ENCODE results near the gene GOPC. TPM values are rescaled to one million over a fixed set of nuclear protein-coding genes. Genes with fewer than 3 reads are reported as not detected.

The GOPC gene
- total RNA-seq, 2 experiments from 2014 or later, result 20.1 to 29.1 TPM

- H3K27ac ChIP-seq (ENCODE audit: low read depth, low read length, poor library complexity, severe bottlenecking), result no peak overlapping the region
- TF ChIP-seq, protein P1, sequence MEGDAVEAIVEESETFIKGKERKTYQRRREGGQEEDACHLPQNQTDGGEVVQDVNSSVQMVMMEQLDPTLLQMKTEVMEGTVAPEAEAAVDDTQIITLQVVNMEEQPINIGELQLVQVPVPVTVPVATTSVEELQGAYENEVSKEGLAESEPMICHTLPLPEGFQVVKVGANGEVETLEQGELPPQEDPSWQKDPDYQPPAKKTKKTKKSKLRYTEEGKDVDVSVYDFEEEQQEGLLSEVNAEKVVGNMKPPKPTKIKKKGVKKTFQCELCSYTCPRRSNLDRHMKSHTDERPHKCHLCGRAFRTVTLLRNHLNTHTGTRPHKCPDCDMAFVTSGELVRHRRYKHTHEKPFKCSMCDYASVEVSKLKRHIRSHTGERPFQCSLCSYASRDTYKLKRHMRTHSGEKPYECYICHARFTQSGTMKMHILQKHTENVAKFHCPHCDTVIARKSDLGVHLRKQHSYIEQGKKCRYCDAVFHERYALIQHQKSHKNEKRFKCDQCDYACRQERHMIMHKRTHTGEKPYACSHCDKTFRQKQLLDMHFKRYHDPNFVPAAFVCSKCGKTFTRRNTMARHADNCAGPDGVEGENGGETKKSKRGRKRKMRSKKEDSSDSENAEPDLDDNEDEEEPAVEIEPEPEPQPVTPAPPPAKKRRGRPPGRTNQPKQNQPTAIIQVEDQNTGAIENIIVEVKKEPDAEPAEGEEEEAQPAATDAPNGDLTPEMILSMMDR (conservative IDR thresholded peaks at IDR 0.05; ENCODE audit: low read length), result no peak
- TF ChIP-seq EZH2phosphoT487 (IDR thresholded peaks at IDR 0.05; ENCODE audit: borderline replicate concordance, low read depth, low read length), result no peak
- DNase-seq (ENCODE audit: low spot score), result no peak
- no peak overlapping the region for H3K4me2 ChIP-seq (ENCODE audit: low read length)
- H2AFZ ChIP-seq (ENCODE audit: low read length), result no peak overlapping the region
- H3K4me1 ChIP-seq (ENCODE audit: insufficient read depth, low read length, poor library complexity, severe bottlenecking), result no peaks in the 10 kb centered on the region
- peaks cover 93% of the 10 kb centered on the region for H3K36me3 ChIP-seq (ENCODE audit: insufficient read depth, low read length)
- BruUV-seq (replicated peaks), result no TSS peak
- H3K4me3 ChIP-seq (ENCODE audit: low read depth, low read length, poor library complexity, severe bottlenecking), result no peak overlapping the region
- no peaks in the 10 kb centered on the region for H3K9me3 ChIP-seq (ENCODE audit: low read length)
- 0 out of 2 replicates have a peak, but pooled peaks cover under 1% of the 10 kb centered on the region for H4K20me1 ChIP-seq (ENCODE audit: insufficient read depth, low read length)
- CTCF ChIA-PET (ENCODE audit: unreplicated experiment), result interaction anchor here (0.6 kb wide), 1 partner anchor 991 kb away, joined by 3 read pairs; no protein-coding TSS in a partner anchor
- no peaks in the 10 kb centered on the region for H3K79me2 ChIP-seq (ENCODE audit: insufficient read depth, low read depth, low read length)
- POLR2A ChIA-PET, result interaction anchor here (1.3 to 2.1 kb wide), 2 partner anchors 12 to 14 kb away, joined by 8 to 9 read pairs; no protein-coding TSS in a partner anchor
- no peaks in the 10 kb centered on the region for H3K9me2 ChIP-seq (ENCODE audit: insufficient read depth, low read length)
- intact Hi-C loops (cut with micrococcal nuclease; ENCODE audit: unreplicated experiment), result no loop called here
Measured at GRCh38 chr6:117574198-117574597, 28.1 kb downstream of the GOPC start.

DNA sequence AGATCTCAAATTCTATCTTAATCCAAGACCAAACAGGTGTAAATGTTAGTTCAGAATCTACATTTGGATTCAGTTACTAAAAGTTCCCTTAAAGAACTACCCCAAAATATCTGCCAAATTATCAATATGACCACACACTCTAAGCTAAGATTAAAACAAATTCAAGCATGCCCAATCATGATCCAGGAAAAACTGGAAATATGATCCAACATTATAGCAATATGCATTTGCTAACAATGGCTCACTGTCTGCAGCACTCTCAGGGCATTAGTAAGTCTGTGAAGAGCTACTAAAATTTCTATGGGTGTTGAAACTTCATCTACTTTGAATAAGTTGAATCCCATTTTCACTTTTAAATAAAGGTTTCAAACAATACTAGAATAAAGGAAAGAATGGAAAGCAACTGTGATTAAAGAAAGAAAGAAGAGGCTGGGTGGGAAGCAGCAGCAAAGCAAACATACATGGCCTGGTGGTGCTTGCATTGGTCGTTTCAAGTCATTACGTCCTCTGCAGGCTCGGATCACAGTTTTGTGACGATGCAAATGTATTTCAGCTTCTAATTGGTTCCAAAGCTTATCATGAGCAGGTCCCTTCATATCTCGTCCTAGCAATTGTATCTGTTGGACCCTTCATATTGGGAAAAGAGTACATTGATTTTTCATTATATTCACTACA lies 29.2 kb downstream of the GOPC start:
- H3K36me3 ChIP-seq (ENCODE audit: insufficient read depth, low read length), result peaks cover 95% of the 10 kb centered on the region
- intact Hi-C loops (cut with micrococcal nuclease; ENCODE audit: unreplicated experiment), result no loop called here
- no peak overlapping the region for H2AFZ ChIP-seq (ENCODE audit: low read length)
- CTCF ChIA-PET (ENCODE audit: unreplicated experiment), result interaction anchor here (0.6 kb wide), 1 partner anchor 992 kb away, joined by 3 read pairs; no protein-coding TSS in a partner anchor
- no peaks in the 10 kb centered on the region for H3K9me3 ChIP-seq (ENCODE audit: low read length)
- 0 out of 2 replicates have a peak, but pooled peaks cover 2% of the 10 kb centered on the region for H4K20me1 ChIP-seq (ENCODE audit: insufficient read depth, low read length)
- H3K4me2 ChIP-seq (ENCODE audit: low read length), result no peak overlapping the region
- POLR2A ChIA-PET, result interaction anchor here (0.8 to 2.1 kb wide), 4 partner anchors 13 to 352 kb away, joined by 3 to 9 read pairs (median 6); no protein-coding TSS in a partner anchor
- no TSS peak for BruUV-seq (replicated peaks)
- H3K9me2 ChIP-seq (ENCODE audit: insufficient read depth, low read length), result no peaks in the 10 kb centered on the region
- no peak for DNase-seq (ENCODE audit: low spot score)
- H3K4me3 ChIP-seq (ENCODE audit: low read depth, low read length, poor library complexity, severe bottlenecking), result no peak overlapping the region
- no peaks in the 10 kb centered on the region for H3K4me1 ChIP-seq (ENCODE audit: insufficient read depth, low read length, poor library complexity, severe bottlenecking)
- no peak for TF ChIP-seq EZH2phosphoT487 (IDR thresholded peaks at IDR 0.05; ENCODE audit: borderline replicate concordance, low read depth, low read length)
- TF ChIP-seq, protein P1 (conservative IDR thresholded peaks at IDR 0.05; ENCODE audit: low read length), result no peak
- no peak overlapping the region for H3K27ac ChIP-seq (ENCODE audit: low read depth, low read length, poor library complexity, severe bottlenecking)
- no peaks in the 10 kb centered on the region for H3K79me2 ChIP-seq (ENCODE audit: insufficient read depth, low read depth, low read length)
